ENCODE results near the gene TFEB.

DNA sequence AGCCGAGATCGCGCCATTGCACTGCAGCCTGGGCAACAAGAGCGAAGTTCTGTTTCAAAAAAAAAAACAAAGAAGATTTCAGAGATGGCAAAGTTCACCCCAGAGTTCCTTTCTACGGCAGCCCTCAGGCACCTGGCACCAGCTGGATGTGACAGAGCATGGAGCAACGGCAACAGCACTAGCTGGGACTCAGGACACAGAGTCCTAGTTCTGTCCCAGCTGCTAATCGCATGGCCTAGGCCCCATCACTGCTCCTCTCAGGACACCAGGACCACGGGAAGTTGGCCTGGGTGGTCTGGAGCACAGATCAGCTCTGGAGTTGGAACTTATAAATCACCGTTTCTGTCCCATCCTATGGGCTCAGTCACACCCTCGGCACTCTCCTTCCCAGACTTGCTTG lies 10.7 kb upstream of the TFEB start:
- TF ChIP-seq POLR2A (IDR thresholded peaks at IDR 0.05), result no peak
- TF ChIP-seq, protein P1, sequence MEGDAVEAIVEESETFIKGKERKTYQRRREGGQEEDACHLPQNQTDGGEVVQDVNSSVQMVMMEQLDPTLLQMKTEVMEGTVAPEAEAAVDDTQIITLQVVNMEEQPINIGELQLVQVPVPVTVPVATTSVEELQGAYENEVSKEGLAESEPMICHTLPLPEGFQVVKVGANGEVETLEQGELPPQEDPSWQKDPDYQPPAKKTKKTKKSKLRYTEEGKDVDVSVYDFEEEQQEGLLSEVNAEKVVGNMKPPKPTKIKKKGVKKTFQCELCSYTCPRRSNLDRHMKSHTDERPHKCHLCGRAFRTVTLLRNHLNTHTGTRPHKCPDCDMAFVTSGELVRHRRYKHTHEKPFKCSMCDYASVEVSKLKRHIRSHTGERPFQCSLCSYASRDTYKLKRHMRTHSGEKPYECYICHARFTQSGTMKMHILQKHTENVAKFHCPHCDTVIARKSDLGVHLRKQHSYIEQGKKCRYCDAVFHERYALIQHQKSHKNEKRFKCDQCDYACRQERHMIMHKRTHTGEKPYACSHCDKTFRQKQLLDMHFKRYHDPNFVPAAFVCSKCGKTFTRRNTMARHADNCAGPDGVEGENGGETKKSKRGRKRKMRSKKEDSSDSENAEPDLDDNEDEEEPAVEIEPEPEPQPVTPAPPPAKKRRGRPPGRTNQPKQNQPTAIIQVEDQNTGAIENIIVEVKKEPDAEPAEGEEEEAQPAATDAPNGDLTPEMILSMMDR (IDR thresholded peaks at IDR 0.05), result no peak
- TF ChIP-seq POLR2AphosphoS5 (IDR thresholded peaks at IDR 0.05; ENCODE audit: insufficient read depth in 1 of 2, low read depth in 1 of 2), result no peak
